ENCODE data around the gene MDM2. TPM values are rescaled to one million over a fixed set of nuclear protein-coding genes. Genes with fewer than 3 reads are reported as not detected.

MDM2 gene
- total and polyA plus RNA-seq, 11 donors = 16.2 to 78.8 (median 49.0) TPM

DNA sequence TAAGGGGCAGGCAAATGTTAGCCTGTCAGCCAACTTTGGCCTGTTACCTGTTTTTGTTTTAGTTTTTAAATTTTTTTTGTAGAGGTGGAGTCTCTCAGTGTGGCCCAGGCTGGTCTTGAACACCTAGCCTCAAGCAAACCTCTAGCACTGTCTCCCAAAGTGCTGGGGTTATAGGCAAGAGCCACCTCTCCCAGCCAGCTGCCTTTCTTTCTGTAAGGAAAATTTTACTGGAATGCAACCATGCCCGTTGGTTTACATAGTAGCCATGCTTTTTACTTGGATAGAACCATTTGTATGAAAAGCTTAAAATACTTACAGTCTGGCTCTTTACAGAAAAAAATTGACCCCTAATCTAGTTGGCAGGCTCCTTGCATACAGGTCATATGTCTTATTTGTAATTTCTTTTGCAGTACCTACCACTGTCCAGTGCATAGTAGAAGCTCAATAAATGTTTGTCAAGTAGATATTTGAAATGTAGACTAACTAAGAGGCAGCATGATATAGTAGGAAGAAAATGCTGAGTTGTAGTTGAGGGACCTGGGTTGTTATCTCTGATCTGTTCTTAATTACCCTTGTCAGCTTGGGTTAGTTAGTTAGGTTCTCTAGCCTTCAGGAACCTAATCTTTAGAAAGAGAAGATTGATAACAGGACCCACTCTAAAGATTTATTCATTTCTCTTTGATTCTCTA, 4.7 kb downstream of the MDM2 start:
- peaks cover 0 to 5% (median 0%) of the 10 kb centered on the region in 12 donors for H3K9me3 ChIP-seq
- H3K27me3 ChIP-seq = no peaks in the 10 kb centered on the region
- WGBS, 4 donors = 82 to 90% (median 87%) methylated on average over 1 of the region's 1 CpG
- no peak overlapping the region for H3K27ac ChIP-seq
- no peak overlapping the region for H3K4me3 ChIP-seq
- DNase-seq = no peak
- H3K36me3 ChIP-seq = peaks cover 0 to 89% (median 79%) of the 10 kb centered on the region in 9 donors
- intact Hi-C loops (cut with DNase I) = loop anchor here in 1 of 10 donors (10.0 kb wide), 1 partner anchor 488 kb away; no protein-coding TSS in a partner anchor
- H3K4me1 ChIP-seq = peaks cover 0 to 71% (median 19%) of the 10 kb centered on the region in 12 donors
- no peak for ATAC-seq
- no peak for TF ChIP-seq POLR2A (IDR thresholded peaks at IDR 0.05)
- TF ChIP-seq, protein P1, sequence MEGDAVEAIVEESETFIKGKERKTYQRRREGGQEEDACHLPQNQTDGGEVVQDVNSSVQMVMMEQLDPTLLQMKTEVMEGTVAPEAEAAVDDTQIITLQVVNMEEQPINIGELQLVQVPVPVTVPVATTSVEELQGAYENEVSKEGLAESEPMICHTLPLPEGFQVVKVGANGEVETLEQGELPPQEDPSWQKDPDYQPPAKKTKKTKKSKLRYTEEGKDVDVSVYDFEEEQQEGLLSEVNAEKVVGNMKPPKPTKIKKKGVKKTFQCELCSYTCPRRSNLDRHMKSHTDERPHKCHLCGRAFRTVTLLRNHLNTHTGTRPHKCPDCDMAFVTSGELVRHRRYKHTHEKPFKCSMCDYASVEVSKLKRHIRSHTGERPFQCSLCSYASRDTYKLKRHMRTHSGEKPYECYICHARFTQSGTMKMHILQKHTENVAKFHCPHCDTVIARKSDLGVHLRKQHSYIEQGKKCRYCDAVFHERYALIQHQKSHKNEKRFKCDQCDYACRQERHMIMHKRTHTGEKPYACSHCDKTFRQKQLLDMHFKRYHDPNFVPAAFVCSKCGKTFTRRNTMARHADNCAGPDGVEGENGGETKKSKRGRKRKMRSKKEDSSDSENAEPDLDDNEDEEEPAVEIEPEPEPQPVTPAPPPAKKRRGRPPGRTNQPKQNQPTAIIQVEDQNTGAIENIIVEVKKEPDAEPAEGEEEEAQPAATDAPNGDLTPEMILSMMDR (IDR thresholded peaks at IDR 0.05) = no peak

DNA sequence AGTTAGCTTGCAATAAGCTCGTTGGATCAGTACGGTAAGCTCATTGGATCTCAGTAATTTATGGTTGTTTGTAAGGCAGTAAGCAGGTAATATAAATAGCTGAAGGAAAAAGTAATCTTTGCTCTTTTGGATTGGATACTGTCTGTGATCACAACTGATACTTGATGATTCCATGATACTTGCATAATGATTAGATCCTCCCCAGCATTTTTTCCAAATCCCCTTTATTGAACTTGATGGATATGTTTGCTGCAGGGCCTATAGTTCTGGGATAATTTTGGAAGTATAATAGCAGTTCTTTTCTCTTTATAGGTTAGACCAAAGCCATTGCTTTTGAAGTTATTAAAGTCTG, 5.2 kb downstream of the MDM2 start:
- TF ChIP-seq, protein P1 (IDR thresholded peaks at IDR 0.05) = no peak
- no peak for TF ChIP-seq POLR2A (IDR thresholded peaks at IDR 0.05)
- Histone ChIP-seq H3K36me3 (peaks cover 0 to 95% (median 84%) of the 10 kb centered on the region in 9 donors), H3K27me3 (no peaks in the 10 kb centered on the region), H3K4me3 (no peak overlapping the region), H3K27ac (no peak overlapping the region), H3K9me3 (peaks cover 0 to 5% (median 0%) of the 10 kb centered on the region in 12 donors), H3K4me1 (peaks cover 0 to 71% (median 19%) of the 10 kb centered on the region in 12 donors)
- WGBS, 4 donors = 82 to 89% (median 88%) methylated on average over 2 of the region's 2 CpGs
- intact Hi-C loops (cut with DNase I) = loop anchor here in 1 of 10 donors (10.0 kb wide), 1 partner anchor 488 kb away; no protein-coding TSS in a partner anchor
- ATAC-seq = no peak
- no peak for DNase-seq

DNA sequence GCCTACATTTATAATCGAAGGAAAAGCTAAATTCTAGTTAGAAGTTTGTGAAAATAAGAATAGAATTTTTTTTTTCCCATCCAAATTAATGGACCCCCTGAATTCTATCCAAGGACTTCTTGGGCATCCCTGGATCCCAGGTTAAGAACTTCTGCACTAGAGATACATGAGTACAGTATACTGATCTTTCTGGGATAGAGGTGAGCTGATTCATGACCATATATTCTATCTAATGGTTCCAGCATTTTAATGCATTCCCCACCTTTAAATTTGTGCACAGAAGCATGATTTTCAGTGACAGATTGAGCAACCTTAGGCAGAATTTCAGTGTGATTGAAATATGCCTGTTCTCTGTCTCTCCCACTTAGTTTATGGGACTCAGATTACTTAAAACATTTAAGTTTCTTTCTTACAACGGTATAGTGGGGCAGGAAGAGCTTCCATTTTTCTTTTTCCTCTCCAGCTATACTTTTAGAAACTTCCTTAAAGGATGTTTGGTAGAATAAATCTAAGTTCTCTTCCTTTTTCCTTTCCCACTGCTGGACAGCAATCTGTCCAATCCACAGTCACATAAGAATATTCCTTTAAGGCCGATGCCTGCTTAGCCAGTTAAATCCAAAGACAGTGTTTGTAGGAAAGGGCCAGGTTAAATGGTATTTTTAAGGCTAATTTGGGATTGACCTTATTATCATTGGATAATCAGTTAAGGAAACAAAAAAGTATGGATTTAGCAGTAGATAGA, 6.7 kb downstream of the MDM2 start:
- Histone ChIP-seq H3K36me3 (peaks cover 0 to 100% (median 96%) of the 10 kb centered on the region in 9 donors), H3K4me1 (peaks cover 0 to 62% (median 16%) of the 10 kb centered on the region in 12 donors), H3K27me3 (no peaks in the 10 kb centered on the region), H3K4me3 (no peak overlapping the region), H3K27ac (peak overlapping the region in 1 of 12 donors; percentile 6), H3K9me3 (peaks cover 0 to 2% (median 0%) of the 10 kb centered on the region in 12 donors)
- DNase-seq (no peak), ATAC-seq (no peak)
- TF ChIP-seq POLR2A (IDR thresholded peaks at IDR 0.05) = no peak
- TF ChIP-seq, protein P1 (IDR thresholded peaks at IDR 0.05) = no peak
- WGBS, 4 donors = 73 to 82% (median 76%) methylated on average over 3 of the region's 3 CpGs
- intact Hi-C loops (cut with DNase I) = loop anchor here in 1 of 10 donors (10.0 kb wide), 1 partner anchor 490 kb away; no protein-coding TSS in a partner anchor

Measured in heart left ventricle (tissue), 16 donors.